ENCODE measurements around the gene FRMD4A. TPM values are rescaled to one million over a fixed set of nuclear protein-coding genes. Genes with fewer than 3 reads are reported as not detected.

FRMD4A gene
- total RNA-seq, 1 experiment from 2014 or later: 19.6 TPM

- no peaks in the 10 kb centered on the region for H3K79me2 ChIP-seq (ENCODE audit: insufficient read depth, low read length)
- Mint-ChIP-seq H3K27me3 (ENCODE audit: low read depth) (no peaks in the 10 kb centered on the region), H3K4me1 (peaks cover 42 to 45% of the 10 kb centered on the region in 2 experiments), H3K36me3 (ENCODE audit: insufficient read depth in 1 of 3, low read depth in 3 of 3) (no peaks in the 10 kb centered on the region), H3K9me3 (no peaks in the 10 kb centered on the region), H3K27ac (no peak overlapping the region; a peak in 1 of 7 replicates), H3K4me3 (no peak overlapping the region)
- no peak overlapping the region for H2BK120ac ChIP-seq (ENCODE audit: low read depth, low read length, poor library complexity, severe bottlenecking)
- no peak overlapping the region for H4K8ac ChIP-seq (replicated peaks; ENCODE audit: insufficient read length, low read depth, low read length)
- no peak overlapping the region for H4K91ac ChIP-seq (ENCODE audit: insufficient read length, low read depth, low read length)
- no peak overlapping the region for H3T11ph ChIP-seq (ENCODE audit: low read length)
- H4K20me1 ChIP-seq (ENCODE audit: control insufficient read depth, insufficient read depth, insufficient read length): no peaks in the 10 kb centered on the region
- H3K9ac ChIP-seq (ENCODE audit: extremely low read depth, insufficient read length, low read length): no peak overlapping the region
- H3K4ac ChIP-seq (ENCODE audit: low read depth, low read length): no peak overlapping the region
- no peak for TF ChIP-seq CTCF (conservative IDR thresholded peaks at IDR 0.05)
- no peak overlapping the region for H2BK20ac ChIP-seq (ENCODE audit: low read depth, low read length, poor library complexity, severe bottlenecking)
- no peak overlapping the region for H2AK5ac ChIP-seq (ENCODE audit: insufficient read length, low read length)
- H3K14ac ChIP-seq (ENCODE audit: insufficient read depth, low read length): no peak overlapping the region
- DNase-seq: no peak
- H3K27ac ChIP-seq (ENCODE audit: insufficient read length, low read depth, low read length): no peak overlapping the region
- no peaks in the 10 kb centered on the region for H3K23me2 ChIP-seq (ENCODE audit: insufficient read length, low read depth, low read length, poor library complexity, severe bottlenecking)
- no peak overlapping the region for H3K23ac ChIP-seq (ENCODE audit: insufficient read length, low read depth, low read length)
- no peak overlapping the region for H2BK15ac ChIP-seq (ENCODE audit: low read depth, low read length)
- H3K4me2 ChIP-seq (ENCODE audit: insufficient read depth, insufficient read length, low read length): no peak overlapping the region
- no peak overlapping the region for H2BK12ac ChIP-seq (ENCODE audit: insufficient read length, low read depth, low read length)
- no peak overlapping the region for H3K56ac ChIP-seq (ENCODE audit: insufficient read length, low read depth, low read length)
- peaks cover 11% of the 10 kb centered on the region; the same call in 1 of the 2 replicates for H3K4me1 ChIP-seq (ENCODE audit: insufficient read depth, low read length)
- no peak overlapping the region for H2AFZ ChIP-seq (ENCODE audit: low read length)
- H3K79me1 ChIP-seq (ENCODE audit: insufficient read depth, low read depth, low read length, poor library complexity, severe bottlenecking): no peaks in the 10 kb centered on the region
- no peaks in the 10 kb centered on the region for H3K9me3 ChIP-seq (ENCODE audit: control insufficient read depth, low read depth, low read length)
- no peaks in the 10 kb centered on the region for H3K27me3 ChIP-seq (ENCODE audit: insufficient read depth, low read length)
- no peak overlapping the region for H4K5ac ChIP-seq (ENCODE audit: insufficient read length, low read depth, low read length)
- H2BK5ac ChIP-seq (ENCODE audit: insufficient read length, low read length): no peak overlapping the region
- no peak overlapping the region for H3K18ac ChIP-seq (ENCODE audit: insufficient read length, low read depth, low read length)
- no CpG with 5 or more reads among the region's 2 CpGs for WGBS (ENCODE audit: extremely low coverage, insufficient read length, low lambda C conversion rate)
Observed at GRCh38 chr10:14333606-14334005, 2.9 kb upstream of the FRMD4A start.

All from H9 (cell line).